ENCODE data around the gene ZBTB32.
A peak's percentile ranks its signal among the peaks of the same experiment; 100 is the strongest.

ZBTB32 gene

GRCh38 chr19:35712567-35713505 lies 8.5 kb downstream of the ZBTB32 start:
- no peak for TF ChIP-seq Cebpa-rat (IDR thresholded peaks at IDR 0.05)
- H3K27me3 ChIP-seq = 0 out of 2 replicates have a peak, but pooled peaks cover 3% of the 10 kb centered on the region

DNA sequence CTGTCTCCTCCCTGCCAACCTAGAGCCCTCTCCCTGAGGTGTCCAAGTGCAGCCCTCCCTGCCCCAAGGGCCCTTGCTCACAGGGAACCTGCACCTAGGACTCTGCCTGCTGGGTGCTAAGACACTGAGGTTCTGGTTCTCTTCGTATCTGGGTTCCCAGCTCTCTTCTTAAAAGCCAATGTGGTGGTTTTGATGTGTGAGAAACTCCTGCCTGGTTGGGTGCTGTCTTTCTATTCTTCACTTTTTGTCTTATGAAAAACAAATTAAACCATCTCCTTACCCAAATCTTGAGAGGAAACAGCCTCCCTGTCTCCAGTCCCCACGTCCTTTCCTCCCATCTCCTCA lies 9.1 kb downstream of the ZBTB32 start:
- Histone ChIP-seq H3K9me3 (no peaks in the 10 kb centered on the region), H3K27ac (no peak overlapping the region), H3K4me3 (no peak overlapping the region), H4K20me1 (peaks cover 10% of the 10 kb centered on the region), H3K9ac (peak overlapping the region; percentile 19; the same call in 1 of the 2 replicates), H3K27me3 (0 out of 2 replicates have a peak, but pooled peaks cover 3% of the 10 kb centered on the region), H3K4me1 (peaks cover 35% of the 10 kb centered on the region), H3K4me2 (no peak overlapping the region), H3K36me3 (no peaks in the 10 kb centered on the region)
- TF ChIP-seq Cebpa-rat (IDR thresholded peaks at IDR 0.05) = no peak

More at GRCh38 chr19:35712567-35713505, 8.5 kb downstream of the ZBTB32 start:
- H4K20me1 ChIP-seq = peaks cover 6% of the 10 kb centered on the region; the same call in 1 of the 2 replicates
- H3K4me3 ChIP-seq = no peak overlapping the region
- peak overlapping the region; percentile 49 for H3K4me2 ChIP-seq
- peaks cover 35% of the 10 kb centered on the region for H3K4me1 ChIP-seq
- no peaks in the 10 kb centered on the region for H3K36me3 ChIP-seq
- H3K9ac ChIP-seq = no peak overlapping the region
- H3K27ac ChIP-seq = peak overlapping the region; percentile 3; the same call in 1 of the 2 replicates
- H3K9me3 ChIP-seq = no peaks in the 10 kb centered on the region

DNA sequence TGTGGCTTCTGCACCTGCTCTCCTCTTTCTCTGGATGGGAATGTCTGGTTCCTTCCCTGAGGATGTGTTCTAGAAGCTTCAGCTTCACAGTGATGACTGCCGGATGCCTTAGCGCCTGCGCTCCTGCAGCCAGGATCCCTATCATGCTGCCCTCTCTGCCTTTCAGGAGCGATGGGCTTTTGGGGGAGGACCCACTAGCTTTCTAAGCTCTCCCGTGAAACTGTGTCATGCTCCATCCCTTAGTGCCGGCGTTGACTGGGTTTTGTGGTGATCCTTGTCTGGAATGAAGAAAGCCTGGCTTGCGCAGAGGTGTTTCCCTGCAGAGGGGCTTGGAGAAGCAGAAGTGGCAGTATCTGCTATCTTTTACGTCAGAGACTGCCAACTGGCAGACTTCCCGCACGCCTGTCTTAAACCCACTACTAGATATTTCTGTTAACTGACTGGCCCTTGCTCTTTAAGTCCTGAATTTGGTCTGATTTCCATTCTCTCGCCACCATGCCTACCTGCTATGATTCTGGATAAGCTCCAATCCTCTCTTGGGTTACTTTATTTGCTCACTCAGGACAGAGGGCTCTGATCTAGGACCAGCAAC lies 9.6 kb downstream of the ZBTB32 start:
- 0 out of 2 replicates have a peak, but pooled peaks cover 3% of the 10 kb centered on the region for H3K27me3 ChIP-seq
- H4K20me1 ChIP-seq = peaks cover 15% of the 10 kb centered on the region
- no peaks in the 10 kb centered on the region for H3K9me3 ChIP-seq
- H3K4me2 ChIP-seq = no peak overlapping the region
- H3K36me3 ChIP-seq = no peaks in the 10 kb centered on the region
- no peak overlapping the region for H3K27ac ChIP-seq
- H3K4me1 ChIP-seq = peaks cover 39% of the 10 kb centered on the region
- peak overlapping the region; percentile 19; the same call in 1 of the 2 replicates for H3K9ac ChIP-seq
- H3K4me3 ChIP-seq = no peak overlapping the region
- TF ChIP-seq Cebpa-rat (IDR thresholded peaks at IDR 0.05) = no peak

- no peaks in the 10 kb centered on the region for H3K9me3 ChIP-seq
- peaks cover 6% of the 10 kb centered on the region for H3K36me3 ChIP-seq
- peaks cover 47% of the 10 kb centered on the region for H3K4me1 ChIP-seq
- 0 out of 2 replicates have a peak, but pooled peaks have one; percentile 35 for TF ChIP-seq Cebpa-rat (IDR thresholded peaks at IDR 0.05)
- H3K9ac ChIP-seq = no peak overlapping the region
- H3K27ac ChIP-seq = no peak overlapping the region
- H3K4me3 ChIP-seq = peak overlapping the region; percentile 76; the same call in 1 of the 2 replicates
- 0 out of 2 replicates have a peak, but pooled peaks cover 3% of the 10 kb centered on the region for H3K27me3 ChIP-seq
- H4K20me1 ChIP-seq = peaks cover 23% of the 10 kb centered on the region
- H3K4me2 ChIP-seq = peak overlapping the region; percentile 97
Observed at GRCh38 chr19:35714601-35715354, 10.4 kb downstream of the ZBTB32 start.

DNA sequence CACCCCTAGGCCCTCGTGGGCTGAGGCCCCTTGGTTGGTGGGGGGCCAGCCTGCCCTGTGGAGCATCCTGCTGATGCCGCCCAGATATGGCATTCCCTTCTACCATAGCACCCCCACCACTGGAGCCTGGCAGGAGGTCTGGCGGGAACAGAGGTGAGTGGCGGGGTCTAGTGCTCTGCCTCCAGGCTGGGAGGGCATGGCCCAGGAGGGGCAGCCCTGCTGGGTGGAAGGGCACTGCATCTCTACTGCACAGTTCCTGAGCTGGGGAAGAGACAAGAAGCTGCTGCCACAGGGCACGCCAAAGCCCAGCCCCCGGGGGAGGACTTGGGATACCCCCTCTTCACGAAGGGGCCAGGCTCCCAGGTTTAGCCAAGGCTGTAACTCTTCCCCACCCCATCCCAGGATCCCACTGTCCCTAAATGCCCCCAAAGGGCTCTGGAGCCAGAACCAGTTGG lies 11.0 kb downstream of the ZBTB32 start:
- H3K27me3 ChIP-seq = 0 out of 2 replicates have a peak, but pooled peaks cover 3% of the 10 kb centered on the region
- H3K4me2 ChIP-seq = peak overlapping the region; percentile 97
- TF ChIP-seq Cebpa-rat (IDR thresholded peaks at IDR 0.05) = no peak
- H3K4me3 ChIP-seq = peak overlapping the region; percentile 76
- peak overlapping the region; percentile 95 for H3K9ac ChIP-seq
- H3K36me3 ChIP-seq = peaks cover 12% of the 10 kb centered on the region
- H4K20me1 ChIP-seq = peaks cover 27% of the 10 kb centered on the region
- no peaks in the 10 kb centered on the region for H3K9me3 ChIP-seq
- peaks cover 49% of the 10 kb centered on the region for H3K4me1 ChIP-seq
- H3K27ac ChIP-seq = peak overlapping the region; percentile 95; the same call in 1 of the 2 replicates

DNA sequence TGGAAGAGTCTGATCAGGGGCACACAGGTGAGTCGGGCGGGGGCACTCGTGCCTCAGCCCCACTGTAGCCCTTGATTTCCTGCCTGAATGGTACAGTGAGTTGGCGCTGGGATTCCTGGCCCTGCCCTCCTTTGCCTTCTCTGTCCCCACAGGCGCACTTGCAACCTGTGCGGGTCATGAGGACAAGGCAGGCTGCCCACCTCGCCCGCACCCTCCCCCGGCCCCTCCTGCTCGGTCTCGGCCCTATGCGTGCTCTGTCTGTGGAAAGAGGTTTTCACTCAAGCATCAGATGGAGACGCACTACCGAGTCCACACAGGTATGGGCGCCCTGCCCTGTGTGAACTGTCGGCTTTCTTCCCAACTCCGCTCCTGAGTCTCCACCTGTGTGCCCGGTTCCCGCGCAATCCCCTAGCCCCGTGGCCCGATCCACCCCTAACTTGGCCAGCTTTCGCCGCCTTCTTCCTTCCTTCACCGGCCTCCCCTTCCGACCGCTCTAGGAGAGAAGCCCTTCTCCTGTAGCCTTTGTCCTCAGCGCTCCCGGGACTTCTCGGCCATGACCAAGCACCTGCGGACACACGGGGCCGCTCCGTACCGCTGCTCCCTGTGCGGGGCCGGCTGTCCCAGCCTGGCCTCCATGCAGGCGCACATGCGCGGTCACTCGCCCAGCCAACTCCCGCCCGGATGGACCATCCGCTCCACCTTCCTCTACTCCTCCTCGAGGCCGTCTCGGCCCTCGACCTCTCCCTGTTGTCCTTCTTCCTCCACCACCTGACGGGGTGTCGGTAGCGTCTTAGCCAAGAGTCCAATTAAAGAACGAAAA lies 11.8 kb downstream of the ZBTB32 start:
- H3K27ac ChIP-seq = peak overlapping the region; percentile 95
- H4K20me1 ChIP-seq = peaks cover 31% of the 10 kb centered on the region
- H3K4me1 ChIP-seq = peaks cover 49% of the 10 kb centered on the region
- no peak for TF ChIP-seq Cebpa-rat (IDR thresholded peaks at IDR 0.05)
- no peaks in the 10 kb centered on the region for H3K9me3 ChIP-seq
- peak overlapping the region; percentile 95 for H3K9ac ChIP-seq
- H3K27me3 ChIP-seq = 0 out of 2 replicates have a peak, but pooled peaks cover 3% of the 10 kb centered on the region
- H3K36me3 ChIP-seq = peaks cover 18% of the 10 kb centered on the region
- peak overlapping the region; percentile 76 for H3K4me3 ChIP-seq
- peak overlapping the region; percentile 97 for H3K4me2 ChIP-seq

DNA sequence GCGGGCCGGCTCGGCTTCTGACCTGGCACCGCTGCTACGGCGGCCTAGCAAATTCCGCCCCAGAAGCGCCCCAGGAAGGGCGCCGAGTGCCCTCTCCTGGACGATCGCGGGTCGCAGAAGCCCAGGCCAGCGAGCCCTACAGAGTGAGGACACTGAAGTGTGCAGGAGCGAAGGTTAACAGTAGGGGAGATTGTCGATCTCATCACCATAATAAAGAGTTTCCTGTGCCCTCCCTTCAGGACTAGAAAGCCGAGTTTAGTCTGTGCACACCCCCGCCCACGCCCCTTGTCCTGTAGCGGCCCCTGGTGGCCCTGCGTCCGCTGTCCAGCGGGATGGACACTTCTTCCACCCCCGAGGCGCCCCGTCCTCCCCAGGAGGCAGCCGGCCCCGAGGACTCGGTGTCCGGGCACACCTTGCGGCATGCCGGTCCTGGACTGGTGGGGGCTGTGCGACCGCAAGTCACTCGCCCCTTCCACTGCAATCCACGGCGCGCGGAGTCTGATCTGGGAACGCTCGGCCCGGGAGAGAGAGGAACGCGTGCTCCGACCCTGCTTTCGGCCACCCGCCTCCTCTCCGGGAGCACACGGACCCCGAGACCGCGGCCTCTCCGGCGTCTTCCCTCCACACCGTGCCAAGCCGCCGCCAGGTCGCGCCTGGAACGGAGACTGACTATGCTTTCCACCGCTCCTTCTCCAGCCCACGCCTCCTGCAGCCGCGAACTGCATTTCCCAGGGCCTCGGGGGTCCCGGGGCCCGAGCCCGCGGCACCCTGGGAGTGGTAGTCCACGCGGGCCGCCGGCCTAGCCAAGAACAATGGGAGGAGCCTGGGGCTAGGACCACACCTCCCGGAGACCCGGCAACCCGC lies 12.7 kb downstream of the ZBTB32 start:
- H3K36me3 ChIP-seq = peaks cover 26% of the 10 kb centered on the region

More for the DNA sequence above, 12.7 kb downstream of the ZBTB32 start:
- no peak for TF ChIP-seq Cebpa-rat (IDR thresholded peaks at IDR 0.05)
- H3K4me3 ChIP-seq = peak overlapping the region; percentile 76
- no peaks in the 10 kb centered on the region for H3K9me3 ChIP-seq
- H3K27me3 ChIP-seq = 0 out of 2 replicates have a peak, but pooled peaks cover 3% of the 10 kb centered on the region
- H3K4me1 ChIP-seq = peaks cover 48% of the 10 kb centered on the region
- peak overlapping the region; percentile 95 for H3K9ac ChIP-seq
- peak overlapping the region; percentile 97 for H3K4me2 ChIP-seq
- H4K20me1 ChIP-seq = peaks cover 40% of the 10 kb centered on the region
- peak overlapping the region; percentile 95 for H3K27ac ChIP-seq

All from BLaER1 (cell line).